Measurements from ENCODE around the gene SLC25A22.
A peak's percentile ranks its signal among the peaks of the same experiment; 100 is the strongest.

DNA sequence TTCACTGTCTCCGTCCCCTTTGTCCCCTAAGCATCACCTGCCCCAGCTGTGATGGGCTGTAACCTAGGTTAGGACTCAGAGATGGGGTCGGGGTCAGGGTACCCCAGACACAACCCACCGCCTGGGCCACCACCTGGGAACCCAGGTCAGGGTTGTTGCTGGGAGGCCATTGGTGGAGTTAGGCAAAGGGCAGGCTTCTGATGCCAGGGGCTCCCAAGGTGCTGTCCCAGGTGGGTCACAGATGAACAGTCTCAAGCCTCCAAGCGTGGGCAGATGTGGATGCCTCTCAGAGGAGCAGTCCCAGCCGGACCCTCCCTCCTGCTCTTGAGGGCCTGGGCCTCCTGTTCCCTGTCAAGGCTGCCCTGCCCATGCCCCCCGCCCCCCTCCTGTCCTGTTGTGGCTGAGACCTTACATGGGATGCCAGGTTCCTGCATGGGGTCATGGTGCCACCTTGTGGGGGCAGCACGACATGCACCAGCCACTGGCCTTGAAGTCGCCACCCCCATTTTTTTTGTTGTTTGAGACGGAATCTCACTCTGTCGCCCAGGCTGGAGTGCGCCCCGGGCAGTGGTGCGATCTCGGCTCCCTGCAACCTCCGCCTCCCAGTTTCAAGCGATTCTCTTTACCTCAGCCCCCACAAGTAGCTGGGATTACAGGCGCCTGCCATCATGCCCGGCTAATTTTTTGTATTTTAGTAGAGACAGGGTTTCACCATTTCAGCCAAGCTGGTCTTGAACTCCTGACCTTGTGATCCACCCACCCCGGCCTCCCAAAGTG, 32.9 kb downstream of the SLC25A22 start:
- TF ChIP-seq, protein P1, sequence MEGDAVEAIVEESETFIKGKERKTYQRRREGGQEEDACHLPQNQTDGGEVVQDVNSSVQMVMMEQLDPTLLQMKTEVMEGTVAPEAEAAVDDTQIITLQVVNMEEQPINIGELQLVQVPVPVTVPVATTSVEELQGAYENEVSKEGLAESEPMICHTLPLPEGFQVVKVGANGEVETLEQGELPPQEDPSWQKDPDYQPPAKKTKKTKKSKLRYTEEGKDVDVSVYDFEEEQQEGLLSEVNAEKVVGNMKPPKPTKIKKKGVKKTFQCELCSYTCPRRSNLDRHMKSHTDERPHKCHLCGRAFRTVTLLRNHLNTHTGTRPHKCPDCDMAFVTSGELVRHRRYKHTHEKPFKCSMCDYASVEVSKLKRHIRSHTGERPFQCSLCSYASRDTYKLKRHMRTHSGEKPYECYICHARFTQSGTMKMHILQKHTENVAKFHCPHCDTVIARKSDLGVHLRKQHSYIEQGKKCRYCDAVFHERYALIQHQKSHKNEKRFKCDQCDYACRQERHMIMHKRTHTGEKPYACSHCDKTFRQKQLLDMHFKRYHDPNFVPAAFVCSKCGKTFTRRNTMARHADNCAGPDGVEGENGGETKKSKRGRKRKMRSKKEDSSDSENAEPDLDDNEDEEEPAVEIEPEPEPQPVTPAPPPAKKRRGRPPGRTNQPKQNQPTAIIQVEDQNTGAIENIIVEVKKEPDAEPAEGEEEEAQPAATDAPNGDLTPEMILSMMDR (optimal IDR thresholded peaks at IDR 0.05 in 1 of 3, IDR thresholded peaks at IDR 0.05 in 1 of 3, conservative IDR thresholded peaks at IDR 0.05 in 1 of 3; ENCODE audit: extremely low read depth in 1 of 3, insufficient read depth in 2 of 3, low read length in 3 of 3): peak; percentile 48 to 79 (median 60)
- no peak for TF ChIP-seq EZH2 (IDR thresholded peaks at IDR 0.05; ENCODE audit: low read length)
